HG02973 (cell line): ENCODE measurements around the gene FAM118B.
"Not testable (repeated sequence)": the region's sequence is repeated elsewhere in the genome, so short reads cannot be mapped to it uniquely, and the experiment has no call there.

Experiments
- ATAC-seq: cut with Tn5 transposase; IDR thresholded peaks from one replicate; pipeline ENCODE4 v1.9.1; 2021; ENCODE audit warnings: moderate library complexity; ENCODE audit not compliant: unreplicated experiment

Gene FAM118B

GRCh38 chr11:126308771-126309170, 97.2 kb downstream of the FAM118B start:
- not testable (repeated sequence) for ATAC-seq

GRCh38 chr11:126310200-126310991, 98.8 kb downstream of the FAM118B start:
- ATAC-seq = peak; percentile 36

DNA sequence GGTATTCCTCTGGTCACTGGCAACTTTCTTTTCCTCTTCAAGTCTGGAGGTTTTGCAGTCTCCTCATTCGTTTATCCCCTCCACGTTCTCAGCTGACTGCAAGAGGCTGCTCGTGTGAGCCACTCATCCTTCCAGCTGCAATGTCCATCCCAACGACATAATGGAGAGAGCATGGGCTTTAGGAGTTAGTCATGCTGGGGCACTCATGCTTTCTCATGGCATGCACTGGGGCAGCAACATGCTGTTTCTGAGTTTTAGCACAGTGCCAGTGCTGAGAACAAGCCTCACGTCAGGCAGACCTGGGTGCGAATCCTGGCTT, 99.4 kb downstream of the FAM118B start:
- no peak for ATAC-seq

GRCh38 chr11:126311401-126312291, 100.1 kb downstream of the FAM118B start:
- peak; percentile 70 for ATAC-seq
